Peyer's patch (tissue), 4 donors: ENCODE results near the gene TOR2A. TPM values are rescaled to one million over a fixed set of nuclear protein-coding genes. Genes with fewer than 3 reads are reported as not detected.
A peak's percentile ranks its signal among the peaks of the same experiment; 100 is the strongest.

ENCODE experiments used
- DNase-seq, 3 donors: peaks; one replicate each; pipeline ENCODE4 v3.0.0-alpha.2; 2017 to 2019
- H3K27ac ChIP-seq, 4 donors: fragments of 200-600 bp; sonication (generic); one replicate each; pipeline ENCODE4 v1.5.1; 2016 to 2019
- H3K27me3 ChIP-seq, 2 donors: fragments of 200-600 bp; sonication (generic); one replicate each; pipeline ENCODE4 v1.5.1; 2019
- H3K36me3 ChIP-seq, 3 donors: fragments of 200-600 bp; sonication (generic); one replicate each; pipeline ENCODE4 v1.5.1; 2016 to 2019
- H3K4me1 ChIP-seq, 4 donors: fragments of 200-600 bp; sonication (generic); one replicate each; pipeline ENCODE4 v1.5.1; 2016 to 2019
- H3K4me3 ChIP-seq, 4 donors: fragments of 200-600 bp; sonication (generic); 1 replicate in 3 of 4; 2 replicates in 1 of 4; pipeline ENCODE4 v1.5.1; 2016 to 2019; ENCODE audit warnings: mild to moderate bottlenecking in 1 of 4
- H3K9me3 ChIP-seq, 4 donors: fragments of 200-600 bp; sonication (generic); one replicate each; pipeline ENCODE4 v1.5.1; 2016 to 2019; ENCODE audit warnings: mild to moderate bottlenecking in 1 of 4
- CTCF ChIP-seq, 6 experiments: fragments of 450-650 bp in 4 of 6; fragments of 200-600 bp in 2 of 6; sonication (generic) in 1 of 6; IDR thresholded peaks; one replicate each; pipeline ENCODE4 v1.5.1; 2017 to 2019; ENCODE audit warnings: antibody characterized with exemption in 6 of 6, mild to moderate bottlenecking in 3 of 6, moderate library complexity in 1 of 6
- POLR2A ChIP-seq, 2 donors: fragments of 450-650 bp; IDR thresholded peaks; one replicate each; pipeline ENCODE4 v1.5.1; 2017; ENCODE audit warnings: antibody characterized with exemption in 2 of 2, mild to moderate bottlenecking in 2 of 2, moderate library complexity in 2 of 2
- total RNA-seq, 4 donors: library from RNA; depleted of rRNA; stranded (reverse); fragments of >200 nt; gene quantifications; one replicate each; pipeline ENCODE4 v1.1.0, GENCODE V29; 2016

Gene TOR2A
- total RNA-seq, 4 donors from 2014 or later: 26.4 to 70.9 (median 35.4) TPM

GRCh38 chr9:127714020-127714750 lies 20.9 kb downstream of the TOR2A start:
- peak overlapping the region in 3 of 4 donors; percentile 68 to 78 (median 69) for H3K4me3 ChIP-seq
- TF ChIP-seq CTCF (IDR thresholded peaks at IDR 0.05): no peak
- TF ChIP-seq POLR2A (IDR thresholded peaks at IDR 0.05): no peak
- no peaks in the 10 kb centered on the region for H3K27me3 ChIP-seq
- H3K36me3 ChIP-seq: no peaks in the 10 kb centered on the region
- H3K27ac ChIP-seq: no peak overlapping the region
- peaks cover 0 to 15% (median 8%) of the 10 kb centered on the region in 4 donors for H3K4me1 ChIP-seq
- DNase-seq: no peak
- no peaks in the 10 kb centered on the region for H3K9me3 ChIP-seq

GRCh38 chr9:127712867-127713266 lies 22.2 kb downstream of the TOR2A start:
- H3K4me3 ChIP-seq: no peak overlapping the region
- H3K27me3 ChIP-seq: no peaks in the 10 kb centered on the region
- H3K4me1 ChIP-seq: peaks cover 0 to 15% (median 8%) of the 10 kb centered on the region in 4 donors
- no peak overlapping the region for H3K27ac ChIP-seq
- H3K36me3 ChIP-seq: no peaks in the 10 kb centered on the region
- TF ChIP-seq CTCF (IDR thresholded peaks at IDR 0.05): no peak
- TF ChIP-seq POLR2A (IDR thresholded peaks at IDR 0.05): no peak
- no peaks in the 10 kb centered on the region for H3K9me3 ChIP-seq
- DNase-seq: no peak

GRCh38 chr9:127712371-127712770 lies 22.7 kb downstream of the TOR2A start:
- Histone ChIP-seq H3K4me1 (peaks cover 0 to 15% (median 8%) of the 10 kb centered on the region in 4 donors), H3K4me3 (no peak overlapping the region), H3K36me3 (no peaks in the 10 kb centered on the region), H3K27me3 (no peaks in the 10 kb centered on the region), H3K27ac (no peak overlapping the region), H3K9me3 (no peaks in the 10 kb centered on the region)
- DNase-seq: no peak
- TF ChIP-seq POLR2A (IDR thresholded peaks at IDR 0.05): no peak

- H3K27ac ChIP-seq: no peak overlapping the region
- TF ChIP-seq CTCF (IDR thresholded peaks at IDR 0.05): no peak
- H3K27me3 ChIP-seq: no peaks in the 10 kb centered on the region
- DNase-seq: no peak
- H3K4me3 ChIP-seq: no peak overlapping the region
- peaks cover 0 to 15% (median 8%) of the 10 kb centered on the region in 4 donors for H3K4me1 ChIP-seq
- H3K9me3 ChIP-seq: no peaks in the 10 kb centered on the region
- no peaks in the 10 kb centered on the region for H3K36me3 ChIP-seq
Observed at GRCh38 chr9:127711831-127712274, 23.2 kb downstream of the TOR2A start.

GRCh38 chr9:127711226-127711701 lies 23.8 kb downstream of the TOR2A start:
- Histone ChIP-seq H3K9me3 (no peaks in the 10 kb centered on the region), H3K4me3 (no peak overlapping the region), H3K4me1 (peaks cover 0 to 13% (median 8%) of the 10 kb centered on the region in 4 donors), H3K27ac (no peak overlapping the region), H3K27me3 (no peaks in the 10 kb centered on the region), H3K36me3 (no peaks in the 10 kb centered on the region)
- no peak for DNase-seq
- TF ChIP-seq POLR2A (IDR thresholded peaks at IDR 0.05) (no peak), CTCF (IDR thresholded peaks at IDR 0.05) (no peak)

- no peak for TF ChIP-seq POLR2A (IDR thresholded peaks at IDR 0.05)
- TF ChIP-seq CTCF (IDR thresholded peaks at IDR 0.05): no peak
- no peak overlapping the region for H3K4me3 ChIP-seq
- no peak overlapping the region for H3K27ac ChIP-seq
- no peaks in the 10 kb centered on the region for H3K36me3 ChIP-seq
- no peaks in the 10 kb centered on the region for H3K27me3 ChIP-seq
- no peak for DNase-seq
- no peaks in the 10 kb centered on the region for H3K9me3 ChIP-seq
- H3K4me1 ChIP-seq: peaks cover 0 to 12% (median 5%) of the 10 kb centered on the region in 4 donors
Observed at GRCh38 chr9:127710204-127710783, 24.8 kb downstream of the TOR2A start.
